Choroid plexus epithelial cell (primary cell): ENCODE data around the gene CTTN.

Experiments used
- DNase-seq: peaks from one replicate; pipeline ENCODE4 v3.0.0-alpha.2; 2010; ENCODE audit warnings: low read depth
- H3K4me3 ChIP-seq: 2 replicates; pipeline ENCODE4 v1.5.1; 2011; ENCODE audit warnings: low read depth, mild to moderate bottlenecking, control low read depth, low read length, moderate library complexity
- TF ChIP-seq, protein P1 (sequence below): conservative IDR thresholded peaks from 2 replicates; pipeline ENCODE4 v1.5.1; 2011; ENCODE audit warnings: low read depth, mild to moderate bottlenecking, control low read depth, inconsistent platforms, low read length, moderate library complexity

Gene CTTN

DNA sequence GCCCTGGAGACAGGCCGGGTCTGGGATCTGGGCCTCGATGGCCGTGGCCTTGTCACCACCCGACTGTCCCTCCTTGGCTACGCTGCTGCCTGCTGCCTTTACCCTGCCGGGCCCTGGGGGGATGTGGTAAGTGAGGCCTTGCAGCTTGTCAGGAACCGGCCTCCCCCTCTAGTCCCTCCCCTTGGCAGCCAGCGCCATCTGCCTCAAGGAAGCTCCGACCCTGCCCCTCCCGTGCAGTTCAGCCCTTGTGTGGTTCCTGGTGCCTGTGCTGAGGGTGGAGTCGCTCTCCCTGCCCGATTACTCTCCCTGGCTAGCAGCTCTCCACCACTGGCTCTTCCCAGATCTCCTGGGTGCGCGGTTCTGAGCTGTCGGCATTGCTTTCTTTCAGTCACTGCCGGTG is 33.7 kb downstream of the CTTN start:
- no peak for DNase-seq
- H3K4me3 ChIP-seq = no peak overlapping the region
- TF ChIP-seq, protein P1, sequence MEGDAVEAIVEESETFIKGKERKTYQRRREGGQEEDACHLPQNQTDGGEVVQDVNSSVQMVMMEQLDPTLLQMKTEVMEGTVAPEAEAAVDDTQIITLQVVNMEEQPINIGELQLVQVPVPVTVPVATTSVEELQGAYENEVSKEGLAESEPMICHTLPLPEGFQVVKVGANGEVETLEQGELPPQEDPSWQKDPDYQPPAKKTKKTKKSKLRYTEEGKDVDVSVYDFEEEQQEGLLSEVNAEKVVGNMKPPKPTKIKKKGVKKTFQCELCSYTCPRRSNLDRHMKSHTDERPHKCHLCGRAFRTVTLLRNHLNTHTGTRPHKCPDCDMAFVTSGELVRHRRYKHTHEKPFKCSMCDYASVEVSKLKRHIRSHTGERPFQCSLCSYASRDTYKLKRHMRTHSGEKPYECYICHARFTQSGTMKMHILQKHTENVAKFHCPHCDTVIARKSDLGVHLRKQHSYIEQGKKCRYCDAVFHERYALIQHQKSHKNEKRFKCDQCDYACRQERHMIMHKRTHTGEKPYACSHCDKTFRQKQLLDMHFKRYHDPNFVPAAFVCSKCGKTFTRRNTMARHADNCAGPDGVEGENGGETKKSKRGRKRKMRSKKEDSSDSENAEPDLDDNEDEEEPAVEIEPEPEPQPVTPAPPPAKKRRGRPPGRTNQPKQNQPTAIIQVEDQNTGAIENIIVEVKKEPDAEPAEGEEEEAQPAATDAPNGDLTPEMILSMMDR = no peak

DNA sequence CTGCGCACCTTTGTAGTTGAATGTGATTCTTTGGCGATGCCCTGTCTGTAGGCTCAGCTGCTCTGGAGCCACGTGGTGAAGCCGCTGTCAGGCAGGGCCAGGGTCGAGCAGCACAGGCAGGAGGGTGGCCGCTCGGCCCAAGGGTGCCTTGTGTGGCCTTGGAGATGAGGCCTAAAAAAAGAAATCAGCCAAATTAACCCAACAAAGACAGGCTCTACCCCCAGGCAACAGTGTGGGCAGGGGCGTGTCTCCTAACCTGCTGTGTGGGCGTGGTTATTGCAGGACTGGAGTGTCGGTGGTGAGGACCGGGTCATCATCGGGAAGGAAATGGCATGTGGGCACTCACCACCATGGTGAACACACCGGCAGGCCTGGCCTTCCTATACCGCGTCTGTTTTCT is 34.3 kb downstream of the CTTN start:
- TF ChIP-seq, protein P1 = no peak

DNA sequence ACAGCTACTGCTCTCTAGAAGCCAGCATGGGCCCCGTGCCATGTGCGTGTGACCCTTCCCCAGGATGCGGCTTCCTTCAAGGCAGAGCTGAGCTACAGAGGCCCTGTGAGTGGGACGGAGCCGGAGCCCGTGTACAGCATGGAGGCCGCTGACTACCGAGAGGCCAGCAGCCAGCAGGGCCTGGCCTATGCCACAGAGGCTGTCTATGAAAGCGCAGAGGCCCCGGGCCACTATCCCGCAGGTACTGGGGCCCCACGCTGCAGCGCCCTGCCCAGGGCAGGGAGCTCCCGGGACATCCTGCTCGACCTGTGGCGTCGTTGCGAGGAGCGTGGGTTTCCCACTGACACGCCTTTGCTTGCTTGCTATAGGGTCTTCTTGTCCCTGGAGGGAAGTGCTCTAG is 34.7 kb downstream of the CTTN start:
- no peak for DNase-seq
- TF ChIP-seq, protein P1 = no peak

More for the DNA sequence above, 34.3 kb downstream of the CTTN start:
- DNase-seq = no peak
- H3K4me3 ChIP-seq = no peak overlapping the region

DNA sequence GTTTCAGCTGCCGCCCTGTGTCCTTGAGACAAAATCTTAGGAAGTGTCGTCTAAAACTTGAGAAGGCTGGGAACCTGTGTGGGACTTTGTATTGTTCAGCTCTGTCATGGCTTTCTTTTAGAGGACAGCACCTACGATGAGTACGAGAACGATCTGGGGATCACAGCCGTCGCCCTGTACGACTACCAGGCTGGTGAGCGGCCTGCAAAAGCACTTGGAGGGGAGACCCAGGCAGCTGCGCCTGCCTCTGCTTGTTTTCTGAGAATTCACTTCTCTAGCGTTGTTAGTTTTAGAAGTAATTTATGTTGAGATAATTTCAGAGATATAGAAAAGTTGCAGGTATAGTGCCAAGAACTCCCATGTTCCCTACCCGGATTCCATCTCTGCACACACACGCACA is 35.2 kb downstream of the CTTN start:
- TF ChIP-seq, protein P1 = no peak
- H3K4me3 ChIP-seq = no peak overlapping the region
- no peak for DNase-seq

More for the DNA sequence above, 34.7 kb downstream of the CTTN start:
- no peak overlapping the region for H3K4me3 ChIP-seq

DNA sequence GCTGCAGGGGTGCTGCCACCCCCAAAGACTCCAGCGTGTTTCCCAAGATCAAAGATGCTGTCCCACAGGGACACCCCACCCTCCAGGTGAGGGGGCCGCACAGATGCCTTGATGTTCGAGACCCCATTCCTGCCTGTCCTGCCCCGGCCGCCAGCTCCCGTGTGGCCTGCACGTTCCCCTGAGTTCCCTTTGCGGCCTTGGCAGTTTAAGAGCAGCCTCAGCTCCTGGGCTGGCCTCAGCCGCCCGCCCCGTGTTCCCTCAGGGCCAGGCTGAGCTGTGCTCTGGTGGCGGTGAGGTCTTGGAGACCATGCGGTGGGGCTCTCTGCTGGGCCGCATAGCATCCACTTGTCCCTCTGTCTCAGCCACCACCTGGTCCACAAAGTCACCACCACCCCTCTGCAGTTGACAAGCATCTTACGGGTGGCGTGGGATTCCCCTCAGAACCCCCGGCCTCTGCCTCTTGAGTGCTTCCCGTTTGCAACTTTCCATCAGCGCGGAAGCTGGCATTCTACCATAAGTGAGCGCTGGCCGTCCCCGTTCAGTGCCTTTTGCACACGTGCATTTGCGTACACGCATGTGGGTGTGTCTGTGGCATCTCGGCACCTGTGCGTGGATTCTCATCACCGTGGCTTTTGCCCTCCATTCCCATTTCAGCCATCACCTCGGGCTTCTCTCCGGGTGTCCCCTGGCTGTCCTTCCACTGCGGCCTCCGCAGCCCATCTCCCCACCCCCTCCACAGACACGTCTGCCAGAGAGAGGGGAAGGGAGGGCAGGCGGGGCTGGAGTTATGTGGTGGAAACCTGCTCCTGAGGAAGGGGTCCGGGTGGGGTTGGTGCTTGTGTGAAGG is 35.9 kb downstream of the CTTN start:
- no peak for DNase-seq
- TF ChIP-seq, protein P1 = no peak
- H3K4me3 ChIP-seq = no peak overlapping the region

DNA sequence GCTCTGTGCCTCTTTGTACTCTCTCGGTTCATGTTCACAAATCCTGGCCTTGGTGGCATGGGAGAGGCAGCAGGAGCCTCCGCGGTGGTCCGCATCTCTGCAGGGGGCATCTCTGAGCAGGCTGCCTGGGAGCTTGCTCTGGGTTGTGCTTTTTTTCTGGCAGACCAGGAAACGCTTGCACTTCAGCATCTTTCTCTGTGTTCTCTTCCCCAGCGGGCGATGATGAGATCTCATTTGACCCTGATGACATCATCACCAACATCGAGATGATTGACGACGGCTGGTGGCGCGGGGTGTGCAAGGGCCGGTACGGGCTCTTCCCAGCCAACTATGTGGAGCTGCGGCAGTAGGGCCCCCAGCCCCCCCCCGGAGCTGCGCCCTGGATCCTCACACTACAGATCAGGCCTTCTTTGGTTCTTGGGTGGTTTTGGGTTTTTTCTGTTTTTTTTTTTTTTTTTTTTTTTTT is 36.5 kb downstream of the CTTN start:
- DNase-seq = no peak
- H3K4me3 ChIP-seq = no peak overlapping the region
- TF ChIP-seq, protein P1 = no peak

DNA sequence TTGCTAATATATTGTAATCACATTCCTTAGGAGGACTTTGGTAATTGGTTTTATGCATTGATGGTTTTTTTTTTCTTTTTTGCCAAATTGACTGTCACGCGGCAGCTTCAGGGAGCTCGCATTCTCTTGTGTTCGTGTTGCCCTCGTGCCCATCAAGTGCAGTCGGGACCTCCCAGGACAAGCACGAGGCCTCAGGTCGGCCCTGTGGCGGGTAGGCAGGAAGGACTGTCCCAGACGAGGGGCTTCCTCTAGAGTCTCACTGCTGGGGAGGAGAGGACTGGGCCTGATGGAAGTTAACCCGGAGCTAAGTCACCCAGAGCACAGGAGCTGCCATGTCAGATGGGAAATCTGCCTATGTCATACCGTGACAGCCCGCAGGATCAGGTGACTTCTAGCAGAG is 37.0 kb downstream of the CTTN start:
- DNase-seq = no peak
- H3K4me3 ChIP-seq = no peak overlapping the region
- TF ChIP-seq, protein P1 = no peak
